H9 (cell line): Measurements from ENCODE around the gene NRXN3. TPM values are rescaled to one million over a fixed set of nuclear protein-coding genes. Genes with fewer than 3 reads are reported as not detected.

Experiments
- DNase-seq: peaks from one replicate; pipeline ENCODE4 v3.0.0-alpha.2; 2017
- H2AFZ ChIP-seq: one replicate; pipeline ENCODE4 v1.6.1; 2013; ENCODE audit warnings: mild to moderate bottlenecking, low read length, control low read depth, moderate library complexity
- H2AK5ac ChIP-seq: 2 replicates; pipeline ENCODE4 v1.6.1; 2013; ENCODE audit warnings: low read length, control low read depth, mixed read lengths; ENCODE audit not compliant: insufficient read length
- H2BK120ac ChIP-seq: one replicate; pipeline ENCODE4 v1.6.1; 2013; ENCODE audit warnings: low read depth, mild to moderate bottlenecking, low read length, control low read depth, inconsistent platforms; ENCODE audit not compliant: poor library complexity, severe bottlenecking
- H2BK12ac ChIP-seq: 2 replicates; pipeline ENCODE4 v1.6.1; 2013; ENCODE audit warnings: low read length, control low read depth, mixed read lengths, low read depth; ENCODE audit not compliant: insufficient read length
- H2BK15ac ChIP-seq: 2 replicates; pipeline ENCODE4 v1.6.1; 2013; ENCODE audit warnings: low read depth, low read length, control low read depth
- H2BK20ac ChIP-seq: one replicate; pipeline ENCODE4 v1.6.1; 2013; ENCODE audit warnings: low read depth, mild to moderate bottlenecking, low read length, control low read depth, inconsistent platforms; ENCODE audit not compliant: poor library complexity, severe bottlenecking
- H2BK5ac ChIP-seq: 2 replicates; pipeline ENCODE4 v1.6.1; 2013; ENCODE audit warnings: low read length, control low read depth, mixed read lengths; ENCODE audit not compliant: insufficient read length
- H3K14ac ChIP-seq: 2 replicates; pipeline ENCODE4 v1.6.1; 2013; ENCODE audit warnings: low read length, control low read depth; ENCODE audit not compliant: insufficient read depth
- H3K18ac ChIP-seq: 2 replicates; pipeline ENCODE4 v1.6.1; 2013; ENCODE audit warnings: low read depth, mild to moderate bottlenecking, mixed read lengths, low read length, control low read depth; ENCODE audit not compliant: insufficient read length
- H3K23ac ChIP-seq: 2 replicates; pipeline ENCODE4 v1.6.1; 2013; ENCODE audit warnings: low read length, control low read depth, mixed read lengths, low read depth; ENCODE audit not compliant: insufficient read length
- H3K23me2 ChIP-seq: 2 replicates; pipeline ENCODE4 v1.6.1; 2013; ENCODE audit warnings: low read depth, mild to moderate bottlenecking, mixed read lengths, low read length, control low read depth; ENCODE audit not compliant: insufficient read length, poor library complexity, severe bottlenecking
- H3K27ac ChIP-seq: 2 replicates; pipeline ENCODE4 v1.5.1; 2013; ENCODE audit warnings: low read length, control low read depth, mixed read lengths, low read depth; ENCODE audit not compliant: insufficient read length
- H3K27me3 ChIP-seq: 2 replicates; pipeline ENCODE4 v1.6.1; 2013; ENCODE audit warnings: low read length, control low read depth, inconsistent platforms; ENCODE audit not compliant: insufficient read depth
- H3K4ac ChIP-seq: 2 replicates; pipeline ENCODE4 v1.6.1; 2013; ENCODE audit warnings: low read depth, mild to moderate bottlenecking, control low read depth, inconsistent platforms, low read length, moderate library complexity
- H3K4me1 ChIP-seq: 2 replicates; pipeline ENCODE4 v1.6.1; 2013; ENCODE audit warnings: low read length, control low read depth, inconsistent platforms; ENCODE audit not compliant: insufficient read depth
- H3K4me2 ChIP-seq: 2 replicates; pipeline ENCODE4 v1.6.1; 2013; ENCODE audit warnings: low read length, control low read depth, mixed read lengths; ENCODE audit not compliant: insufficient read length, insufficient read depth
- H3K56ac ChIP-seq: 2 replicates; pipeline ENCODE4 v1.6.1; 2013; ENCODE audit warnings: low read depth, mild to moderate bottlenecking, mixed read lengths, low read length, control low read depth; ENCODE audit not compliant: insufficient read length
- H3K79me1 ChIP-seq: 2 replicates; pipeline ENCODE4 v1.6.1; 2013; ENCODE audit warnings: low read depth, mild to moderate bottlenecking, moderate library complexity, low read length, control low read depth, inconsistent platforms; ENCODE audit not compliant: insufficient read depth, poor library complexity, severe bottlenecking
- H3K79me2 ChIP-seq: 2 replicates; pipeline ENCODE4 v1.6.1; 2013; ENCODE audit warnings: low read length, control low read depth, inconsistent platforms; ENCODE audit not compliant: insufficient read depth
- H3K9ac ChIP-seq: 2 replicates; pipeline ENCODE4 v1.6.1; 2013; ENCODE audit warnings: low read length, control low read depth, mixed read lengths; ENCODE audit not compliant: insufficient read length; ENCODE audit errors: extremely low read depth
- H3K9me3 ChIP-seq: one replicate; pipeline ENCODE4 v1.6.1; 2013; ENCODE audit warnings: low read depth, low read length, inconsistent platforms; ENCODE audit not compliant: control insufficient read depth
- H3T11ph ChIP-seq: one replicate; pipeline ENCODE4 v1.6.1; 2013; ENCODE audit warnings: mild to moderate bottlenecking, low read length, control low read depth, inconsistent platforms
- H4K20me1 ChIP-seq: one replicate; pipeline ENCODE4 v1.6.1; 2013; ENCODE audit not compliant: control insufficient read depth, insufficient read length, insufficient read depth
- H4K5ac ChIP-seq: 2 replicates; pipeline ENCODE4 v1.6.1; 2013; ENCODE audit warnings: low read depth, mild to moderate bottlenecking, mixed read lengths, low read length, control low read depth; ENCODE audit not compliant: insufficient read length
- H4K8ac ChIP-seq: replicated peaks from 2 replicates; pipeline ENCODE4 v1.6.1; 2013; ENCODE audit warnings: low read length, control low read depth, mixed read lengths, low read depth; ENCODE audit not compliant: insufficient read length
- H4K91ac ChIP-seq: 2 replicates; pipeline ENCODE4 v1.6.1; 2013; ENCODE audit warnings: low read depth, mild to moderate bottlenecking, moderate library complexity, mixed read lengths, low read length, control low read depth; ENCODE audit not compliant: insufficient read length
- H3K27ac Mint-ChIP-seq, 3 experiments: 2 replicates in 2 of 3; 3 replicates in 1 of 3; pipeline ENCODE4 v1.8.0; 2020 to 2021; ENCODE audit warnings: mixed read lengths in 3 of 3, mild to moderate bottlenecking in 1 of 3, moderate library complexity in 1 of 3
- H3K27me3 Mint-ChIP-seq: 2 replicates; pipeline ENCODE4 v1.8.0; 2021; ENCODE audit warnings: low read depth, mild to moderate bottlenecking, moderate library complexity, mixed read lengths
- H3K36me3 Mint-ChIP-seq, 3 experiments: 2 replicates in 2 of 3; 3 replicates in 1 of 3; pipeline ENCODE4 v1.8.0; 2020 to 2021; ENCODE audit warnings: low read depth in 3 of 3, mixed read lengths in 3 of 3; ENCODE audit not compliant: insufficient read depth in 1 of 3
- H3K4me1 Mint-ChIP-seq, 2 experiments: 2 replicates each; pipeline ENCODE4 v1.8.0; 2020; ENCODE audit warnings: mixed read lengths in 2 of 2
- H3K4me3 Mint-ChIP-seq, 2 experiments: 2 replicates in 1 of 2; 3 replicates in 1 of 2; pipeline ENCODE4 v1.8.0; 2020 to 2021; ENCODE audit warnings: mild to moderate bottlenecking in 2 of 2, mixed read lengths in 2 of 2, moderate library complexity in 1 of 2
- H3K9me3 Mint-ChIP-seq, 2 experiments: 2 replicates in 1 of 2; 3 replicates in 1 of 2; pipeline ENCODE4 v1.8.0; 2020; ENCODE audit warnings: mild to moderate bottlenecking in 2 of 2, mixed read lengths in 2 of 2, moderate library complexity in 1 of 2
- WGBS: extraction: QIAGEN DNeasy Blood & Tissue Kit; methylation state at CpG from one replicate; pipeline ENCODE4 v1.1.7; 2013; ENCODE audit warnings: missing lambda C conversion rate, low lambda C conversion rate, mixed read lengths; ENCODE audit not compliant: insufficient read length; ENCODE audit errors: extremely low coverage; 5-methylcytosine and 5-hydroxymethylcytosine counted together
- total RNA-seq: library from RNA; stranded (reverse); gene quantifications from 2 replicates; pipeline ENCODE4 v1.2.1, GENCODE V29; 2021
- TF ChIP-seq, protein P1 (sequence below): fragments of 200-600 bp; sonication (generic); conservative IDR thresholded peaks from 3 replicates; pipeline ENCODE4 v1.8.0; 2021; ENCODE audit warnings: antibody characterized with exemption, mild to moderate bottlenecking

NRXN3 gene
- total RNA-seq, 1 experiment from 2014 or later, result 1.8 TPM

DNA sequence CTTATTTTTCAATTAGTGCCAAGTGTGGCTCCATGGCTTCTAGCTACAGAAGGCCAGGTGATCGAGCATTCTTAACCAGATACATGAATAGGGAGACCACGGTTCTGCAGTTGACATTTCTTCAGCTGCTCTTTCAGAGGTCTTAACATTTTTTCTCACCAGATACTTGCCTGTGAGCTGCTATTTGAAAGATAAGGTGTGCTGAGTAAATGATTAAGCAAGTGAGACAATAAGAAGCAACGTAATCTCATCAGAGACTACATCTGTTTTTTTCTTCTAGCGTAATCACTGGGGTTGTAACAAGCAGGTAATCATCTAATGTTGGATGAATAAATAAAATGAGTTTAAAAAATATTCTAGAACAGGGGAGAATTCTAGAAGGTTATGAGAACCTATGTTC is 1128.2 kb downstream of the NRXN3 start:
- no peak overlapping the region for H2AFZ ChIP-seq
- WGBS, result no CpG with 5 or more reads among the region's 4 CpGs

More for the DNA sequence above, 1128.2 kb downstream of the NRXN3 start:
- TF ChIP-seq, protein P1, sequence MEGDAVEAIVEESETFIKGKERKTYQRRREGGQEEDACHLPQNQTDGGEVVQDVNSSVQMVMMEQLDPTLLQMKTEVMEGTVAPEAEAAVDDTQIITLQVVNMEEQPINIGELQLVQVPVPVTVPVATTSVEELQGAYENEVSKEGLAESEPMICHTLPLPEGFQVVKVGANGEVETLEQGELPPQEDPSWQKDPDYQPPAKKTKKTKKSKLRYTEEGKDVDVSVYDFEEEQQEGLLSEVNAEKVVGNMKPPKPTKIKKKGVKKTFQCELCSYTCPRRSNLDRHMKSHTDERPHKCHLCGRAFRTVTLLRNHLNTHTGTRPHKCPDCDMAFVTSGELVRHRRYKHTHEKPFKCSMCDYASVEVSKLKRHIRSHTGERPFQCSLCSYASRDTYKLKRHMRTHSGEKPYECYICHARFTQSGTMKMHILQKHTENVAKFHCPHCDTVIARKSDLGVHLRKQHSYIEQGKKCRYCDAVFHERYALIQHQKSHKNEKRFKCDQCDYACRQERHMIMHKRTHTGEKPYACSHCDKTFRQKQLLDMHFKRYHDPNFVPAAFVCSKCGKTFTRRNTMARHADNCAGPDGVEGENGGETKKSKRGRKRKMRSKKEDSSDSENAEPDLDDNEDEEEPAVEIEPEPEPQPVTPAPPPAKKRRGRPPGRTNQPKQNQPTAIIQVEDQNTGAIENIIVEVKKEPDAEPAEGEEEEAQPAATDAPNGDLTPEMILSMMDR, result no peak
- Histone ChIP-seq H3K23me2 (no peaks in the 10 kb centered on the region), H4K20me1 (no peaks in the 10 kb centered on the region), H3K9ac (no peak overlapping the region), H3K4me2 (no peak overlapping the region), H3K27ac (no peak overlapping the region), H3K14ac (no peak overlapping the region), H3K18ac (no peak overlapping the region), H2BK15ac (no peak overlapping the region), H2BK120ac (no peak overlapping the region), H3K9me3 (no peaks in the 10 kb centered on the region), H2BK5ac (no peak overlapping the region), H4K8ac (no peak overlapping the region), H2BK12ac (no peak overlapping the region), H3K4me1 (no peaks in the 10 kb centered on the region), H3K4ac (no peak overlapping the region), H3K23ac (no peak overlapping the region), H2AK5ac (no peak overlapping the region), H4K5ac (no peak overlapping the region), H4K91ac (no peak overlapping the region), H3K27me3 (no peaks in the 10 kb centered on the region), H3K56ac (no peak overlapping the region), H3T11ph (no peak overlapping the region), H3K79me2 (no peaks in the 10 kb centered on the region), H3K79me1 (no peaks in the 10 kb centered on the region), H2BK20ac (no peak overlapping the region)
- peaks cover 0 to 3% of the 10 kb centered on the region in 2 experiments; a peak in 1 of 5 replicates for H3K9me3 Mint-ChIP-seq
- no peak for DNase-seq
- no peaks in the 10 kb centered on the region for H3K27me3 Mint-ChIP-seq
- H3K27ac Mint-ChIP-seq, result no peak overlapping the region
- H3K4me1 Mint-ChIP-seq, result peaks cover 22 to 25% of the 10 kb centered on the region in 2 experiments
- no peak overlapping the region for H3K4me3 Mint-ChIP-seq
- H3K36me3 Mint-ChIP-seq, result 0 out of 7 replicates have a peak, but pooled peaks cover 0 to 6% (median 0%) of the 10 kb centered on the region in 3 experiments
